Right hindlimb (tissue), 1 donor: Measurements from ENCODE around the gene ATP13A1.
"Not testable (repeated sequence)": the region's sequence is repeated elsewhere in the genome, so short reads cannot be mapped to it uniquely, and the experiment has no call there.

ENCODE experiments used
- DNase-seq: peaks from one replicate; pipeline ENCODE4 v3.0.0-alpha.2; 2018

Gene ATP13A1

GRCh38 chr19:19618219-19619051, 45.0 kb downstream of the ATP13A1 start, which contains the start of gene PBX4:
Gene PBX4, minus strand, starts transcription at chr19:19618687. Its CDS starts 58 bp downstream, at chr19:19618629.
- peak; percentile 97 for DNase-seq

DNA sequence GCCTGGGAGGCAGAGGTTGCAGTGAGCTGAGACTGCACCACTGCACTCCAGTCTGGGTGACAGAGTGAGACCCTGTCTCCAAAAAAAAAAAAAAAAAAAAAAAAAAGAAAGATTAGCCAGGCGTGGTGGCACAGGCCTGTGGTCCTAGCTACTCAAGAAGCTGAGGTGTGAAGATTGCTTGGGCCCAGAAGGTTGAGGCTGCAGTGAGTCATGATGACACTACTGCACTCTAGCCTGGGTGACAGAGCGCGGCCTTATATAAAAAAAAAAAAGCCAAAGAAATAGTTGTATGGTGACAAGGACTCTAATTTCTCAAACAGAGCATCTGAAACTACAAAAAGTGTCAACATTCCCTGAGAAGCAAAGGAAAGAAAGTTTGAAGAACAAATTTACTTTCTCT, 48.4 kb downstream of the ATP13A1 start:
- DNase-seq = no peak

- no peak for DNase-seq
Observed at GRCh38 chr19:19613506-19613905, 50.0 kb downstream of the ATP13A1 start.

GRCh38 chr19:19610376-19611202, 52.9 kb downstream of the ATP13A1 start:
- DNase-seq = no peak

DNA sequence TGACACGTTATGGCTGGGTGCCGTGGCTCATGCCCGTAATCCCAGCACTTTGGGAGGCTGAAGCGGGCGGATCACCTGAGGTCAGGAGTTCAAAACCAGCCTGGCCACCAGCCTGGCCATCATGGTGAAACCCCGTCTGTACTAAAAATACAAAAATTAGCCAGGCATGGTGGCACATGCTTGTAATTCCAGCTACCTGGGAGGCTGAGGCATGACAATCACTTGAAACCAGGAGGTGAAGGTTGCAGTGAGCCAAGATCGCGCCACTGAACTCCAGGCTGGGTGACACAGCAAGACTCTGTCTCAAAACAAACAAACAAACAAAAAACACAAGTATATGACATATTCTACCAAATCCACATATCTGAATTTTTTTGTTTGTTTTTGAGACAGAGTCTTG, 56.8 kb downstream of the ATP13A1 start:
- DNase-seq = not testable (repeated sequence)

- no peak for DNase-seq
Observed at GRCh38 chr19:19606021-19606420, 57.5 kb downstream of the ATP13A1 start.

- no peak for DNase-seq
Observed at GRCh38 chr19:19602713-19603324, 60.7 kb downstream of the ATP13A1 start.

DNA sequence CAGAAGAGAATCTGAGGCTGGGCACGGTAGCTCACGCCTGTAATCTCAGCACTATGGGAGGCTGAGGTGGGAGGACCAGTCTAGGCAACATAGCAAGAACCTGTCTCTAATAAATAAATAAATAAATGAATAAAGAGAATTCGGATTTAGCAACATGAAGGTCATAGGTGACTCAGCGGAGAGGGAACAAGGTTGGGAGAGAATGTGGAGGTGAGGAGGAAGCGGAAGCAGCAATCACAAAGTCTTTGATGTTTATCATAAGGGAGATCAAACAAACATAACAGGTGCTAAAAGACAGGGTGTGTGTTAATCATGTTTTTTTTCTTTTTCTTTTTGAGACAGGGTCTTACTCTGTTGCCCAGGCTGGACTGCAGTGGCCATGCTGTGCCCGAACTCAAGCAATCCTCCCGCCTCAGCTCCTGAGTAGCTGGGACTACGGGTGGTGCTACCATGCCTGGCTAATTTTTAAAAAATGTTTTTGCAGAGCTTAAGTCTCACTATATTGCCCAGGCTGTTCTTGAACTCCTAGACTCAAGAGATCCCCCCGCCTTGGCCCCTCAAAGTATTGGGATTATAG, 61.3 kb downstream of the ATP13A1 start:
- DNase-seq = no peak

DNA sequence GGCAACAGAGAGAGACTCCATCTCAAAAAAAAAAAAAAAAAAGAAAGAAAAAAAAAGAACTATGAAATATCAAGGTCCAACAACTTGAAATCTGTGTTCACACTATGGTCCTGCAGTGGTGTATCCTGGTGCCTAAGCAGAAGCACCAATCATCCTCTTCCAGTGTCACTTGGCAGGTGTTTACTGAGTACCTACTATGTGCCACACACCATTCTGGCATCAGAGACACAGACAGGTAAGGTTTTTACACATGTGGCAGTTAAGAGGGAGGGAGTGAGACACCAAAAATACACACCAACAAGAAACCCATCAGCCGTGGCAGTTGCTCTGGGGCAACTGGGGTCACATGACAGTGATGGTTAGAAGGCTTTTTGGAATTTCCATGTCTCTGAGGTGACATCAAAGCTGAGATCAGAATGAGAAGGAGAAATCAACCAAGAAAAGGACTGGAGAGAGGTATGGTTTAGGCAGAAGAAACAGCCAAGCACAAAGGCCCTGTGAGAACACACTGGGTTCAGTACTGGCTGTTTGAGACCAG, 62.6 kb downstream of the ATP13A1 start:
- DNase-seq = no peak

DNA sequence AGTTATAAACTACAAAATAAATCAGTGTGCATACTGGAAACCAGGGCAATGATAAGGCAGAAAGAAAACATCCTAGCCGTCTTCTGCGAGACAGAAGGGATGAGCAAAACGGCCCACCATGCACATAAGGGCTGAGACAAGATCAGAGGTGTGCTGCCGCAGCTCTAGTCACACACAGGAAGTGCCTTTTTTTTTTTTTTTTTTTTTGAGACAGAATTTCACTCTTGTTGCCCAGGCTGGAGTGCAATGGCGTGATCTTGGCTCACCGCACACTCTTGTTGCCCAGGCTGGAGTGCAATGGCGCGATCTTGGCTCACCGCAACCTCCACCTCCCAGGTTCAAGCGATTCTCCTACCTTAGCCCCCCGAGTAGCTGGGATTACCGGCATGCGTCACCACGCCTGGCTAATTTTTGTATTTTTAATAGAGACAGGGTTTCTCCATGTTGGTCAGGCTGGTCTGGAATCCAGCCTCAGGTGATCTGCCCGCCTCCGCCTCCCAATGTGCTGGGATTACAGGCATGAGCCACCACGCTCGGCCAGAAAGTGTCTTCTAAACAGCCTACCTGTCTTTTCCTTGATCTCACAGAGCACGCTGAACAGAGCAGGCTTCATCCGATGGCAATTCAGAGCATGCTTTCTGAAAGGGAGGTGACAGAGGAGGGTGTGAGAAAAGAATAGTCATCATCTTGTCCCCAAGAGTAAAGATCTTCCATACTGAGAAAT, 64.6 kb downstream of the ATP13A1 start:
- DNase-seq = not testable (repeated sequence)

- no peak for DNase-seq
Observed at GRCh38 chr19:19597809-19598306, 65.6 kb downstream of the ATP13A1 start.
